SK-N-SH (cell line): Measurements from ENCODE around the gene OR2K2. TPM values are rescaled to one million over a fixed set of nuclear protein-coding genes. Genes with fewer than 3 reads are reported as not detected.

Experiments used
- CTCF ChIA-PET: fragments of 300-600, 350-600 bp; formaldehyde crosslinking; extraction: SDS; loops from one replicate; lab custom pipeline; 2021; lab: Yijun Ruan, JAX
- POLR2A ChIA-PET: fragments of 350-600 bp; sonication (Branson Sonifier 250); formaldehyde crosslinking; extraction: SDS; loops from one replicate; lab custom pipeline; 2020; ENCODE audit warnings: antibody characterized with exemption, inconsistent platforms; lab: Yijun Ruan, JAX
- DNase-seq: peaks from one replicate; pipeline ENCODE4 v3.0.0; 2012
- H2AFZ ChIP-seq: fragments of 200-600 bp; sonication (generic); 2 replicates; pipeline ENCODE4 v1.8.1; 2016; ENCODE audit warnings: antibody characterized with exemption, mild to moderate bottlenecking, low read depth
- H3F3A ChIP-seq: fragments of 200-600 bp; sonication (generic); replicated peaks from 2 replicates; pipeline ENCODE3; 2016; ENCODE audit warnings: antibody characterized with exemption, mild to moderate bottlenecking; ENCODE audit not compliant: insufficient read depth
- H3K27ac ChIP-seq, 2 experiments: fragments of 200-500 bp in 1 of 2; fragments of 200-600 bp in 1 of 2; sonication (Bioruptor generic) in 1 of 2; sonication (generic), shearing (Covaris generic) in 1 of 2; 2 replicates each; pipeline versions ENCODE4 v1.5.1 to v1.6.1; 2014 to 2016; ENCODE audit warnings: low read depth in 2 of 2, inconsistent platforms in 1 of 2, low read length in 1 of 2, mild to moderate bottlenecking in 1 of 2, mixed read lengths in 1 of 2
- H3K27me3 ChIP-seq: fragments of 200-600 bp; sonication (generic), shearing (Covaris generic); 2 replicates; pipeline ENCODE4 v1.6.1; 2016; ENCODE audit warnings: mixed run types; ENCODE audit not compliant: insufficient read depth
- H3K36me3 ChIP-seq, 2 experiments: fragments of 200-500 bp in 1 of 2; fragments of 200-600 bp in 1 of 2; sonication (Bioruptor generic) in 1 of 2; sonication (generic) in 1 of 2; replicated peaks in 1 of 2; 2 replicates each; pipeline versions ENCODE3 to v1.5.1; 2014 to 2016; ENCODE audit warnings: low read length in 1 of 2, mild to moderate bottlenecking in 1 of 2; ENCODE audit not compliant: insufficient read depth in 2 of 2, control insufficient read depth in 1 of 2
- H3K4me1 ChIP-seq, 2 experiments: fragments of 200-500 bp in 1 of 2; fragments of 200-600 bp in 1 of 2; sonication (Bioruptor generic) in 1 of 2; sonication (generic), shearing (Covaris generic) in 1 of 2; 2 replicates each; pipeline versions ENCODE4 v1.5.1 to v1.6.1; 2014 to 2016; ENCODE audit warnings: low read depth in 1 of 2, low read length in 1 of 2, mixed run types in 1 of 2; ENCODE audit not compliant: insufficient read depth in 2 of 2, control insufficient read depth in 1 of 2
- H3K4me2 ChIP-seq: fragments of 200-600 bp; sonication (generic), shearing (Covaris generic); 2 replicates; pipeline ENCODE4 v1.6.1; 2017; ENCODE audit warnings: mixed run types
- H3K4me3 ChIP-seq, 2 experiments: fragments of 200-500 bp in 1 of 2; fragments of 200-600 bp in 1 of 2; sonication (Bioruptor generic) in 1 of 2; sonication (generic), shearing (Covaris generic) in 1 of 2; 2 replicates each; pipeline versions ENCODE4 v1.5.1 to v1.8.1; 2014 to 2016; ENCODE audit warnings: low read depth in 2 of 2, inconsistent platforms in 1 of 2, low read length in 1 of 2, mild to moderate bottlenecking in 1 of 2, mixed read lengths in 1 of 2, moderate library complexity in 1 of 2
- H3K79me2 ChIP-seq: fragments of 200-600 bp; sonication (generic); 2 replicates; pipeline ENCODE4 v1.8.1; 2017; ENCODE audit warnings: mild to moderate bottlenecking; ENCODE audit not compliant: insufficient read depth
- H3K9ac ChIP-seq: fragments of 200-600 bp; sonication (generic); 2 replicates; pipeline ENCODE4 v1.6.1; 2017; ENCODE audit warnings: mixed run types
- H3K9me2 ChIP-seq: fragments of 200-600 bp; sonication (generic); 2 replicates; pipeline ENCODE4 v1.6.1; 2017; ENCODE audit warnings: mixed run types
- H3K9me3 ChIP-seq: fragments of 200-600 bp; sonication (generic); 2 replicates; pipeline ENCODE4 v1.6.1; 2017; ENCODE audit warnings: mixed run types, mild to moderate bottlenecking, moderate library complexity
- H4K20me1 ChIP-seq: fragments of 200-600 bp; sonication (generic); 2 replicates; pipeline ENCODE4 v1.6.1; 2017; ENCODE audit warnings: mild to moderate bottlenecking, mixed run types; ENCODE audit not compliant: insufficient read depth
- EP300 ChIP-seq, 2 experiments: IDR thresholded peaks; 2 replicates each; pipeline versions ENCODE4 v1.4.0 to v1.6.1; 2012; ENCODE audit warnings: borderline replicate concordance in 1 of 2, low read depth in 1 of 2, low read length in 1 of 2
- FOXJ3 ChIP-seq: sonication (generic); formaldehyde crosslinking; IDR thresholded peaks from 2 replicates; pipeline ENCODE4 v1.5.1; 2020; ENCODE audit warnings: mild to moderate bottlenecking, missing genetic modification reagents
- GATA2 ChIP-seq: sonication (generic); formaldehyde crosslinking; IDR thresholded peaks from 2 replicates; pipeline ENCODE4 v1.5.0; 2020; ENCODE audit warnings: mild to moderate bottlenecking, missing genetic modification reagents
- JUND ChIP-seq: IDR thresholded peaks from 2 replicates; pipeline ENCODE4 v1.4.0; 2012
- NRF1 ChIP-seq: IDR thresholded peaks from 2 replicates; pipeline ENCODE4 v1.6.1; 2012; ENCODE audit warnings: low read depth, mild to moderate bottlenecking, low read length
- PBX3 ChIP-seq: IDR thresholded peaks from 2 replicates; pipeline ENCODE4; 2012
- REST ChIP-seq: IDR thresholded peaks from 2 replicates; pipeline ENCODE4 v1.6.1; 2012; ENCODE audit warnings: mild to moderate bottlenecking, low read depth, low read length, moderate library complexity
- RXRA ChIP-seq: IDR thresholded peaks from 2 replicates; pipeline ENCODE4 v1.4.0; 2012; ENCODE audit warnings: low read depth, mild to moderate bottlenecking, borderline replicate concordance
- SIN3A ChIP-seq: IDR thresholded peaks from 2 replicates; pipeline ENCODE4 v1.6.1; 2012; ENCODE audit warnings: low read depth, mild to moderate bottlenecking, low read length, moderate library complexity, borderline replicate concordance
- TCF12 ChIP-seq: IDR thresholded peaks from 2 replicates; pipeline ENCODE4 v1.4.0; 2012
- USF1 ChIP-seq: IDR thresholded peaks from 2 replicates; pipeline ENCODE4 v1.4.0; 2012; ENCODE audit warnings: low read depth, borderline replicate concordance
- WGBS: methylation state at CpG from one replicate; pipeline ENCODE4 v1.1.6; 2017; ENCODE audit warnings: low lambda C conversion rate; 5-methylcytosine and 5-hydroxymethylcytosine counted together
- polyA plus RNA-seq, 3 experiments: library from polyadenylated mRNA; depleted of rRNA; stranded (reverse); fragments of >200 nt; gene quantifications; 2 replicates each; pipeline ENCODE4 v1.2.3, GENCODE V29; 2012

The OR2K2 gene
- polyA plus RNA-seq, 1 of the 3 experiments (the other 2 are of a cell fraction), result not detected

GRCh38 chr9:111294691-111295451 is 35.2 kb downstream of the OR2K2 start (continued):
- TF ChIP-seq REST (no peak), USF1 (no peak), FOXJ3 (CRISPR knock-in tag) (no peak)

GRCh38 chr9:111287127-111287526 is 42.9 kb downstream of the OR2K2 start:
- Histone ChIP-seq H3K4me3 (no peak overlapping the region), H3K27me3 (no peaks in the 10 kb centered on the region), H3K36me3 (no peaks in the 10 kb centered on the region), H3K27ac (no peak overlapping the region), H3K4me2 (no peak overlapping the region), H3K9ac (no peak overlapping the region), H3K9me2 (no peaks in the 10 kb centered on the region), H2AFZ (no peak overlapping the region), H3F3A (no peaks in the 10 kb centered on the region), H4K20me1 (no peaks in the 10 kb centered on the region), H3K4me1 (peaks cover 0 to 7% of the 10 kb centered on the region in 2 experiments; a peak in 1 of 4 replicates), H3K79me2 (no peaks in the 10 kb centered on the region), H3K9me3 (no peaks in the 10 kb centered on the region)
- WGBS, result 57% methylated on average over 2 of the region's 2 CpGs
- ChIA-PET POLR2A (no interaction called here), CTCF (interaction anchor here (1.2 kb wide), 2 partner anchors 138 to 649 kb away, joined by 3 read pairs; no protein-coding TSS in a partner anchor)
- TF ChIP-seq TCF12 (peak; percentile 71), NRF1 (no peak), JUND (peak; percentile 28; the same call in 1 of the 2 replicates), GATA2 (CRISPR knock-in tag) (no peak), SIN3A (no peak), EP300 (IDR thresholded peaks at IDR 0.05; ENCODE audit: borderline replicate concordance in 1 of 2, low read depth in 1 of 2, low read length in 1 of 2) (no peak), RXRA (no peak), PBX3 (peak; percentile 87)
- DNase-seq, result no peak
